HEK293 (cell line): ENCODE measurements around the gene PDE4D.
A peak's percentile ranks its signal among the peaks of the same experiment; 100 is the strongest.

Source experiments
- BCL11A ChIP-seq: fragments of 450-650 bp; formaldehyde crosslinking; IDR thresholded peaks from 2 replicates; pipeline ENCODE4 v1.5.1; 2016; ENCODE audit warnings: low read depth, missing biosample characterization, missing genetic modification characterization
- HOXA7 ChIP-seq: sonication (generic); formaldehyde crosslinking; IDR thresholded peaks from 2 replicates; pipeline ENCODE4 v1.8.1; 2022; ENCODE audit warnings: missing genetic modification reagents, borderline replicate concordance
- IKZF3 ChIP-seq: fragments of 450-650 bp; IDR thresholded peaks from 2 replicates; pipeline ENCODE4 v1.5.0; 2018; ENCODE audit warnings: missing biosample characterization, mild to moderate bottlenecking, missing genetic modification characterization, moderate library complexity
- KLF10 ChIP-seq: fragments of 450-650 bp; IDR thresholded peaks from 2 replicates; pipeline ENCODE4 v1.5.1; 2018; ENCODE audit warnings: missing biosample characterization, mild to moderate bottlenecking, missing genetic modification characterization
- WT1 ChIP-seq: fragments of 450-650 bp; formaldehyde crosslinking; IDR thresholded peaks from 2 replicates; pipeline ENCODE4 v1.5.1; 2016; ENCODE audit warnings: missing biosample characterization, missing genetic modification characterization
- YY1 ChIP-seq: fragments of 450-650 bp; formaldehyde crosslinking; IDR thresholded peaks from 2 replicates; pipeline ENCODE4 v1.5.1; 2018; ENCODE audit warnings: missing biosample characterization, missing genetic modification characterization
- ZBTB17 ChIP-seq: fragments of 450-650 bp; formaldehyde crosslinking; IDR thresholded peaks from 2 replicates; pipeline ENCODE4 v1.5.1; 2016; ENCODE audit warnings: missing biosample characterization, missing genetic modification characterization
- ZFP37 ChIP-seq: fragments of 450-650 bp; formaldehyde crosslinking; IDR thresholded peaks from 2 replicates; pipeline ENCODE4 v1.5.1; 2016; ENCODE audit warnings: missing biosample characterization, missing genetic modification characterization
- ZFP41 ChIP-seq: fragments of 450-650 bp; formaldehyde crosslinking; IDR thresholded peaks from 2 replicates; pipeline ENCODE4 v1.5.1; 2016; ENCODE audit warnings: missing biosample characterization, missing genetic modification characterization, borderline replicate concordance
- ZNF132 ChIP-seq: fragments of 450-650 bp; formaldehyde crosslinking; IDR thresholded peaks from 2 replicates; pipeline ENCODE4 v1.5.1; 2017; ENCODE audit warnings: missing biosample characterization, missing genetic modification characterization, borderline replicate concordance
- ZNF133 ChIP-seq: fragments of 450-650 bp; formaldehyde crosslinking; IDR thresholded peaks from 2 replicates; pipeline ENCODE4 v1.5.1; 2016; ENCODE audit warnings: missing biosample characterization, missing genetic modification characterization
- ZNF169 ChIP-seq: fragments of 450-650 bp; formaldehyde crosslinking; IDR thresholded peaks from 2 replicates; pipeline ENCODE4 v1.5.1; 2016; ENCODE audit warnings: missing biosample characterization, missing genetic modification characterization
- ZNF19 ChIP-seq: fragments of 450-650 bp; formaldehyde crosslinking; IDR thresholded peaks from 2 replicates; pipeline ENCODE4; 2016; ENCODE audit warnings: missing biosample characterization, missing genetic modification characterization, low read depth
- ZNF302 ChIP-seq: fragments of 450-650 bp; formaldehyde crosslinking; IDR thresholded peaks from 2 replicates; pipeline ENCODE4 v1.5.1; 2016; ENCODE audit warnings: missing biosample characterization, missing genetic modification characterization, low read depth
- ZNF335 ChIP-seq: fragments of 450-650 bp; formaldehyde crosslinking; conservative IDR thresholded peaks from 2 replicates; pipeline ENCODE4 v1.5.1; 2016; ENCODE audit warnings: missing biosample characterization, missing genetic modification characterization
- ZNF341 ChIP-seq: fragments of 450-650 bp; formaldehyde crosslinking; IDR thresholded peaks from 2 replicates; pipeline ENCODE4; 2016; ENCODE audit warnings: low read depth, missing biosample characterization, missing genetic modification characterization
- ZNF391 ChIP-seq: fragments of 450-650 bp; formaldehyde crosslinking; IDR thresholded peaks from 2 replicates; pipeline ENCODE4 v1.5.1; 2016; ENCODE audit warnings: low read depth, missing biosample characterization, missing genetic modification characterization, borderline replicate concordance
- ZNF394 ChIP-seq: fragments of 450-650 bp; formaldehyde crosslinking; IDR thresholded peaks from 2 replicates; pipeline ENCODE4 v1.5.1; 2016; ENCODE audit warnings: missing biosample characterization, missing genetic modification characterization, mild to moderate bottlenecking, moderate library complexity, borderline replicate concordance
- ZNF404 ChIP-seq: fragments of 450-650 bp; formaldehyde crosslinking; IDR thresholded peaks from 2 replicates; pipeline ENCODE4 v1.5.1; 2017; ENCODE audit warnings: missing biosample characterization, missing genetic modification characterization
- ZNF501 ChIP-seq: fragments of 450-650 bp; formaldehyde crosslinking; IDR thresholded peaks from 2 replicates; pipeline ENCODE4 v1.5.1; 2016; ENCODE audit warnings: missing biosample characterization, missing genetic modification characterization
- ZNF529 ChIP-seq: fragments of 450-650 bp; formaldehyde crosslinking; IDR thresholded peaks from 2 replicates; pipeline ENCODE4 v1.5.1; 2017; ENCODE audit warnings: missing genetic modification characterization, missing biosample characterization; ENCODE audit not compliant: insufficient replicate concordance
- ZNF548 ChIP-seq: fragments of 450-650 bp; formaldehyde crosslinking; IDR thresholded peaks from 2 replicates; pipeline ENCODE4 v1.5.1; 2016; ENCODE audit warnings: missing biosample characterization, missing genetic modification characterization
- ZNF571 ChIP-seq: fragments of 450-650 bp; formaldehyde crosslinking; IDR thresholded peaks from 2 replicates; pipeline ENCODE4 v1.5.0; 2017; ENCODE audit warnings: missing biosample characterization, missing genetic modification characterization
- ZNF626 ChIP-seq: fragments of 450-650 bp; sonication (Bioruptor Pico); formaldehyde crosslinking; IDR thresholded peaks from 2 replicates; pipeline ENCODE4 v1.5.1; 2018; ENCODE audit warnings: missing biosample characterization, missing genetic modification characterization, inconsistent platforms
- ZNF660 ChIP-seq: fragments of 450-650 bp; IDR thresholded peaks from 2 replicates; pipeline ENCODE4 v1.5.1; 2018; ENCODE audit warnings: missing biosample characterization, mild to moderate bottlenecking, missing genetic modification characterization
- ZNF776 ChIP-seq: fragments of 450-650 bp; formaldehyde crosslinking; IDR thresholded peaks from 2 replicates; pipeline ENCODE4 v1.5.0; 2017; ENCODE audit warnings: missing biosample characterization, missing genetic modification characterization, borderline replicate concordance
- ZSCAN16 ChIP-seq: fragments of 450-650 bp; formaldehyde crosslinking; IDR thresholded peaks from 2 replicates; pipeline ENCODE4 v1.5.1; 2016; ENCODE audit warnings: missing biosample characterization, missing genetic modification characterization
- ZSCAN23 ChIP-seq: fragments of 450-650 bp; formaldehyde crosslinking; IDR thresholded peaks from 2 replicates; pipeline ENCODE4 v1.5.1; 2016; ENCODE audit warnings: missing biosample characterization, missing genetic modification characterization
- TF ChIP-seq, protein P1 (sequence below): fragments of 450-650 bp; formaldehyde crosslinking; IDR thresholded peaks from 2 replicates; pipeline ENCODE4 v1.5.1; 2016; ENCODE audit warnings: missing biosample characterization, missing genetic modification characterization
- TF ChIP-seq, protein P2 (sequence below): fragments of 450-650 bp; formaldehyde crosslinking; IDR thresholded peaks from 2 replicates; pipeline ENCODE4 v1.5.1; 2016; ENCODE audit warnings: missing biosample characterization, missing genetic modification characterization, low read depth
- TF ChIP-seq, protein P3 (sequence below): fragments of 450-650 bp; IDR thresholded peaks from 2 replicates; pipeline ENCODE4 v1.5.1; 2018; ENCODE audit warnings: missing biosample characterization, missing genetic modification characterization
- TF ChIP-seq, protein P4 (sequence below): fragments of 450-650 bp; formaldehyde crosslinking; IDR thresholded peaks from 2 replicates; pipeline ENCODE4 v1.5.1; 2016; ENCODE audit warnings: missing biosample characterization, missing genetic modification characterization, low read depth
- TF ChIP-seq, protein P5 (sequence below): fragments of 450-650 bp; formaldehyde crosslinking; IDR thresholded peaks from 2 replicates; pipeline ENCODE4 v1.5.1; 2016; ENCODE audit warnings: missing biosample characterization, missing genetic modification characterization

Gene PDE4D

DNA sequence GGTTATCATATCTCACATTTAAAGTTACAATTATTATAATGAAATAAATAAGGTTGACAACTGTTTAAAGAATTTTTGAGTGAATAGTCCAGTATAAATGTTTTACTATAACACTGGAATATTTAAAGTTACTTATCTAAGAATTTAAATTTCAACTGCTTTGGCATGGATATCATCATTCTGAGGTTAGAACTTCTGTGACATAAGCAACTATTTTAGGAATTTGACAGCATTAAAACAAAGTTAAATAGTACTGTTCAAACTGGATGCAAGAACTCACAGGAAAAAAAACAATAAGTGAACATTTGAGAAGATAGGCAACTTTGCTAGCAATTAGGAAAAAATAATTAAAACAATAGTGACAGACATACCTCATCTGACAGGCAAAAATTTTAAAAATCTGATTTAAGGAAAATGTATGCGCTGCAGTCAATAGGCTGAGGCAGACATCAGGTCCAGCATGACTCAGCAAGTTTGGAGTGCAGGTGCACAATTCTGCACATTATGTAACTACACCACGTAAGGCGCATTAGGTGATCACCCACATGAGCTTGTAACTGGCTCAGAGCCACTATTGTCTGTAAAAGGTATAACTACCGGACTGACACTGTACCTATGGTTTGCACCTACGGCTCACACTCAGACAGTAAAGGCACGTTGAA is 180.6 kb downstream of the PDE4D start (continued):
- TF ChIP-seq ZNF660 (no peak), ZNF341 (no peak), ZNF133 (tag by site-specific recombination) (no peak), ZNF335 (tag by site-specific recombination) (no peak), ZNF501 (tag by site-specific recombination) (no peak), ZBTB17 (no peak), ZNF302 (tag by site-specific recombination) (no peak), ZNF626 (tag by site-specific recombination) (peak; percentile 99), ZNF404 (no peak), ZNF571 (tag by site-specific recombination) (no peak), ZNF132 (tag by site-specific recombination) (no peak), ZNF548 (tag by site-specific recombination) (no peak), ZFP41 (tag by site-specific recombination) (no peak), ZNF391 (tag by site-specific recombination) (no peak), BCL11A (no peak), ZNF529 (tag by site-specific recombination) (peak; percentile 87), IKZF3 (tag by site-specific recombination) (no peak), WT1 (tag by site-specific recombination) (no peak), KLF10 (no peak), ZNF394 (tag by site-specific recombination) (no peak), HOXA7 (CRISPR knock-in tag) (no peak), ZNF776 (tag by site-specific recombination) (no peak), ZNF169 (tag by site-specific recombination) (peak; percentile 85), ZSCAN23 (tag by site-specific recombination) (no peak), ZFP37 (no peak), YY1 (tag by site-specific recombination) (no peak), ZNF19 (tag by site-specific recombination) (no peak), ZSCAN16 (no peak)
- TF ChIP-seq, protein P1, sequence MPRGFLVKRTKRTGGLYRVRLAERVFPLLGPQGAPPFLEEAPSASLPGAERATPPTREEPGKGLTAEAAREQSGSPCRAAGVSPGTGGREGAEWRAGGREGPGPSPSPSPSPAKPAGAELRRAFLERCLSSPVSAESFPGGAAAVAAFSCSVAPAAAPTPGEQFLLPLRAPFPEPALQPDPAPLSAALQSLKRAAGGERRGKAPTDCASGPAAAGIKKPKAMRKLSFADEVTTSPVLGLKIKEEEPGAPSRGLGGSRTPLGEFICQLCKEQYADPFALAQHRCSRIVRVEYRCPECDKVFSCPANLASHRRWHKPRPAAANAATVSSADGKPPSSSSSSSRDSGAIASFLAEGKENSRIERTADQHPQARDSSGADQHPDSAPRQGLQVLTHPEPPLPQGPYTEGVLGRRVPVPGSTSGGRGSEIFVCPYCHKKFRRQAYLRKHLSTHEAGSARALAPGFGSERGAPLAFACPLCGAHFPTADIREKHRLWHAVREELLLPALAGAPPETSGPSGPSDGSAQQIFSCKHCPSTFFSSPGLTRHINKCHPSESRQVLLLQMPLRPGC (tag by site-specific recombination) = no peak
- TF ChIP-seq, protein P2, sequence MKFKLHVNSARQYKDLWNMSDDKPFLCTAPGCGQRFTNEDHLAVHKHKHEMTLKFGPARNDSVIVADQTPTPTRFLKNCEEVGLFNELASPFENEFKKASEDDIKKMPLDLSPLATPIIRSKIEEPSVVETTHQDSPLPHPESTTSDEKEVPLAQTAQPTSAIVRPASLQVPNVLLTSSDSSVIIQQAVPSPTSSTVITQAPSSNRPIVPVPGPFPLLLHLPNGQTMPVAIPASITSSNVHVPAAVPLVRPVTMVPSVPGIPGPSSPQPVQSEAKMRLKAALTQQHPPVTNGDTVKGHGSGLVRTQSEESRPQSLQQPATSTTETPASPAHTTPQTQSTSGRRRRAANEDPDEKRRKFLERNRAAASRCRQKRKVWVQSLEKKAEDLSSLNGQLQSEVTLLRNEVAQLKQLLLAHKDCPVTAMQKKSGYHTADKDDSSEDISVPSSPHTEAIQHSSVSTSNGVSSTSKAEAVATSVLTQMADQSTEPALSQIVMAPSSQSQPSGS (tag by site-specific recombination) = no peak
- TF ChIP-seq, protein P3, sequence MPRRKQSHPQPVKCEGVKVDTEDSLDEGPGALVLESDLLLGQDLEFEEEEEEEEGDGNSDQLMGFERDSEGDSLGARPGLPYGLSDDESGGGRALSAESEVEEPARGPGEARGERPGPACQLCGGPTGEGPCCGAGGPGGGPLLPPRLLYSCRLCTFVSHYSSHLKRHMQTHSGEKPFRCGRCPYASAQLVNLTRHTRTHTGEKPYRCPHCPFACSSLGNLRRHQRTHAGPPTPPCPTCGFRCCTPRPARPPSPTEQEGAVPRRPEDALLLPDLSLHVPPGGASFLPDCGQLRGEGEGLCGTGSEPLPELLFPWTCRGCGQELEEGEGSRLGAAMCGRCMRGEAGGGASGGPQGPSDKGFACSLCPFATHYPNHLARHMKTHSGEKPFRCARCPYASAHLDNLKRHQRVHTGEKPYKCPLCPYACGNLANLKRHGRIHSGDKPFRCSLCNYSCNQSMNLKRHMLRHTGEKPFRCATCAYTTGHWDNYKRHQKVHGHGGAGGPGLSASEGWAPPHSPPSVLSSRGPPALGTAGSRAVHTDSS (tag by site-specific recombination) = no peak
- TF ChIP-seq, protein P4, sequence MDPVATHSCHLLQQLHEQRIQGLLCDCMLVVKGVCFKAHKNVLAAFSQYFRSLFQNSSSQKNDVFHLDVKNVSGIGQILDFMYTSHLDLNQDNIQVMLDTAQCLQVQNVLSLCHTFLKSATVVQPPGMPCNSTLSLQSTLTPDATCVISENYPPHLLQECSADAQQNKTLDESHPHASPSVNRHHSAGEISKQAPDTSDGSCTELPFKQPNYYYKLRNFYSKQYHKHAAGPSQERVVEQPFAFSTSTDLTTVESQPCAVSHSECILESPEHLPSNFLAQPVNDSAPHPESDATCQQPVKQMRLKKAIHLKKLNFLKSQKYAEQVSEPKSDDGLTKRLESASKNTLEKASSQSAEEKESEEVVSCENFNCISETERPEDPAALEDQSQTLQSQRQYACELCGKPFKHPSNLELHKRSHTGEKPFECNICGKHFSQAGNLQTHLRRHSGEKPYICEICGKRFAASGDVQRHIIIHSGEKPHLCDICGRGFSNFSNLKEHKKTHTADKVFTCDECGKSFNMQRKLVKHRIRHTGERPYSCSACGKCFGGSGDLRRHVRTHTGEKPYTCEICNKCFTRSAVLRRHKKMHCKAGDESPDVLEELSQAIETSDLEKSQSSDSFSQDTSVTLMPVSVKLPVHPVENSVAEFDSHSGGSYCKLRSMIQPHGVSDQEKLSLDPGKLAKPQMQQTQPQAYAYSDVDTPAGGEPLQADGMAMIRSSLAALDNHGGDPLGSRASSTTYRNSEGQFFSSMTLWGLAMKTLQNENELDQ (tag by site-specific recombination) = no peak
- TF ChIP-seq, protein P5, sequence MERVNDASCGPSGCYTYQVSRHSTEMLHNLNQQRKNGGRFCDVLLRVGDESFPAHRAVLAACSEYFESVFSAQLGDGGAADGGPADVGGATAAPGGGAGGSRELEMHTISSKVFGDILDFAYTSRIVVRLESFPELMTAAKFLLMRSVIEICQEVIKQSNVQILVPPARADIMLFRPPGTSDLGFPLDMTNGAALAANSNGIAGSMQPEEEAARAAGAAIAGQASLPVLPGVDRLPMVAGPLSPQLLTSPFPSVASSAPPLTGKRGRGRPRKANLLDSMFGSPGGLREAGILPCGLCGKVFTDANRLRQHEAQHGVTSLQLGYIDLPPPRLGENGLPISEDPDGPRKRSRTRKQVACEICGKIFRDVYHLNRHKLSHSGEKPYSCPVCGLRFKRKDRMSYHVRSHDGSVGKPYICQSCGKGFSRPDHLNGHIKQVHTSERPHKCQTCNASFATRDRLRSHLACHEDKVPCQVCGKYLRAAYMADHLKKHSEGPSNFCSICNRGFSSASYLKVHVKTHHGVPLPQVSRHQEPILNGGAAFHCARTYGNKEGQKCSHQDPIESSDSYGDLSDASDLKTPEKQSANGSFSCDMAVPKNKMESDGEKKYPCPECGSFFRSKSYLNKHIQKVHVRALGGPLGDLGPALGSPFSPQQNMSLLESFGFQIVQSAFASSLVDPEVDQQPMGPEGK = no peak
